Stimulated activated CD4-positive, alpha-beta T cell treated with anti-CD3 and anti-CD28 coated beads, Interleukin-15, amount 100 ng/mL, for 24 hours (primary cell): ENCODE data around the gene RPS6KL1.
A peak's percentile ranks its signal among the peaks of the same experiment; 100 is the strongest.

Experiments
- DNase-seq: peaks from one replicate; pipeline ENCODE4 v3.0.0-alpha.2; 2020

The RPS6KL1 gene

GRCh38 chr14:74911221-74911620, 11.8 kb downstream of the RPS6KL1 start:
- DNase-seq = no peak

DNA sequence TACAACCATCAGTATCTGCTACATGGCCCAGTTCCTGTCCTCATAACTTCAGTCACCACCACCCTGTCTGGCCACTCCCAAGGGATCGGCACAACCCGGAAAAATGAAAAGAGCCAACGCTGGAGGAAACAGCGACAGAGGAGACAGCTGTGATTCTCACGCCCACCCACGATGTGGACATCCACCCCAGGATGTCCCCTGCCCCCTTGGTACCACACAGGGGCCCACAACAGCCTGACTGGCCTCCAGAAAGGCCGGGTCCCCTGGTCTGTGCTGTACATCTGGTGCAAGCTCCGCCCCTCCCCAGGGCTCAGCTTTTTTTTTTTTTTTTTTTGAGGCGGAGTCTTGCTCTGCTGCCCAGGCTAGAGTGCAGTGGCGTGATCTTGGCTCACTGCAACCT, 12.5 kb downstream of the RPS6KL1 start:
- DNase-seq = no peak

DNA sequence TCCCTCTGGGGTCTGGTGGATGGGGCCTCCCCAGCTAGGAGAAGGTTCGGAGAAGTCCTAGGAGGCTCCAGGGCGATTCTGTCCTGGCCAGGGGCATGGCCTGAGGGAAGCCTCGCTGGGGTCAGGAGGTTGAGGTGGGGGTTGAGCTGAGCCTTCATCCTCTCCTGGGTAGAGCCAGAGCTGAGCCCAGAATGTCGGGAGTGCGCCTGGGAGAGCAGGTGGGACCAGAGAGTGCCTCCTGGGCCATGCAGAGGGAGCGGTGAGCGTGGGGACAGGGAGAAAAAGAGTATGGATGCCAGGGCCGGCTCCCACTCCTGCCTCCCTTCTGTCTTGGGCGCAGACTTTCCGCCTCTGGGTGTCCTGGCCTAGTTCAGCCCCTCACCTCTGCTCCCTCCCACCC, 13.1 kb downstream of the RPS6KL1 start:
- DNase-seq = no peak

GRCh38 chr14:74909501-74909900, 13.6 kb downstream of the RPS6KL1 start:
- no peak for DNase-seq

- DNase-seq = no peak
Observed at GRCh38 chr14:74908861-74909341, 14.2 kb downstream of the RPS6KL1 start.

DNA sequence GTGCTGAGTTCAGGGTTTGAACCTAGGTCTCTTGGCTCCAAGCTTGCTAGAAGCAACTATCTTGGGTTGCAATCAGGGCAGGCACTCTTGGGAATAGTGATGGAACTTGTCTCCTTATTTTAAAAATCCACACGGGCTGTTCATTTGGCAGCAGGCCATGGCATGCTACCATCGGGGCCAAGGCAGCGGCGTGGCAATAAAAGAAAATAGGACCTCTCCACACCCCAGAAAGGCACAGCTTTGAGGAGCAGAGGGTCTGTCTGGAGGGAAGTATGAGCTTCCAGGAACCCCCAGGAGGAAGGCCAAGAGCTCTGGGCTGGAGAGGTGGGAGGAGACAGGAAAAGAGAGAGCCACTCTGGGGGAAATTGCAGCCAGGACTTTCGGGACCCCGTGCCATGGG, 15.3 kb downstream of the RPS6KL1 start:
- no peak for DNase-seq

- no peak for DNase-seq
Observed at GRCh38 chr14:74906925-74907521, 16.0 kb downstream of the RPS6KL1 start.

GRCh38 chr14:74905595-74906142, 17.4 kb downstream of the RPS6KL1 start:
- peak; percentile 86 for DNase-seq

DNA sequence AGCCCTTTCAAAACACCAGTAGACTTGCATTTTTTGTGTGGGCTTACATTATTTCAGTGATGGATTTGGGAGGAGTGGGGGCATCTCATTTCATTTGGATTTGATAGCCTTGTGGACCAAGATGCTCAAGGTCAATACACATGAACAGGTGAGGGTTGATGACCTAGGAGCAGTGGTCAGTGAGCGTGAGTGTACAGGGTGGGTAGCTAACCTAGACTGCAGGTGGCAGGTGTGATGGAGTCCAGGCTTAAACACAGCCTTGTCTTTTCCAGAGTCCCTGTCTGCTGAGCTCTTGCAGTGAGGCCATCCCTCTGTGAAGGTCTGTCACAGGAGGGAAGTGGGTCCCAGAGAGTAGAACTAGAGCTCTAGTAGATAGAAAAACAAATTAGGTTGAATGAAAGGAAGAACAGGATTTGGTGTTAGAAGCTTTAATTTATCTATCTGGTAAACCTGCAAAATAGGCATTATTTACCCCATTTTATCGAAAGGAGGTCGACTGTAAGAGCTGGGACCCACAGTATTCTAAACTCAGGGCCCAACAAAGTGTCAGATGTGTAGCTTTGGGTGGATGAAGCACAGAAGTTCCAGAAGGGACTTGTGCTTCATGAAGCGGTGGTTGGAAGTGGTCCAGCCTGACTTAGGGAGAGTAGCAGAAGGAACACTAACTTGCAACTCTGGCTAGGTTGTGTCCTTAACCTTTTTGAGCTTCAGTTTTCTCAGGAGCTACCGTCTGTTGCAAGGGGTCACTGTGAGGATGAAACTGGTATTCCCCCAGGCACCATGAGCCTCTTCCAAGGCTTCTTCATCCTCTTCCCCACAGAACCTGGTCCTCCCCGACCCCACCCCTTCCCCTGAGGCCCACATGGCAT, 18.2 kb downstream of the RPS6KL1 start:
- no peak for DNase-seq

DNA sequence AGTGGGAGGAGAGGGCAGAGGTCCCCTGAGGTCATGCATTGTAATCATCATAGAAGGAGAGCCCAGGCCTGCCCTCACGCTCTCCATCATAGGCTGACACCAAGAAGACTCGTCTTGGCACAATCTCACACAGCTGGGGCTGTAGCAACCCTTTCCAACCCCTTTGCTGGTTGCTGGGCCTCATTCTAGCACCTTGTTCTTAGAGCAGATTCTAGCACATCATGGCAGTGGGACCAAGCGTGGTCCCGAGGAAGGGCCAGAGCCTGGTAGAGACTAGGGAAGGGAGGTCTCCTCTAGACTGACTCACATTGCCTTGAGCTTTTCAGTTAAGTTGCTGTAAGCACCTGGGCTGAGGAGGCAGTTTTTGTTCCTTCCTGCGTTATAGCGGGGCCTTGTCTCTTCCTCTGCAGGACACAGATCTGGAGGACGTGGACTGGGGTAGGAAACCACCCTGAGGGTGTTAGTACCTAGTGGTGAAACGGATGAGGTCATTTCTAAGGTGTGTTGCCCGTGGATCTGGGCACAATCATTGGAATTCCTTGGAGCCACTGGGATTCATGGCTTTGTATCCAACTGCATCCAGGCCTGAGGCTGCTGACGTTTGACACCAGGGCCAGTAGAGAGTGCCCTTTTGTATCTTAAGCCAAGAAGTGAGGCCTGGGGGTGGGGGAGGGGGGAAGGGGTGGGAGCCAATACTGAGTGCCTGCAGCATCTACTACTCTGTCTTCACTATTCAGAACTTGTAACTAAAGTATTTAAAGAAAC, 19.9 kb downstream of the RPS6KL1 start:
- DNase-seq = no peak

DNA sequence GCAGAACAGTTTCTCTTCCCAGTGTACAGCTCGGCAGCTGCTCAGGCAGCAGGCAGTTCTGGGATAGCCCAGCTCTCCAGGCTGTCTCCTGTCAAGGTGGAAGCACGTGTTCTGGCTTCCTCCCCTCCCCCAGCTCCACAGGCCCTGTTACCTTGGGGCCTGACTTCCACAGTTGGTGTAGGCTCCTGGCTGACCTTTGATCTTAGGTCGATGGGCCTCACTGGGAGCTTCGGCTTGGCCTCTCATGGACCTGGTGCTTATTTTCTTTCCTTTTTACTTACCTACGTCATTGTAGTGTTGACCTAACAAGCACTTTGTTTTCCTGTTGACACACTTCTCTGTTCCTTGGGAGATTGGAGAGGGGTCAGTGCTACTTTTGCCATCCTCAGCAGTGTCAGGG, 24.4 kb downstream of the RPS6KL1 start:
- no peak for DNase-seq

- DNase-seq = no peak
Observed at GRCh38 chr14:74898083-74898482, 25.0 kb downstream of the RPS6KL1 start.

DNA sequence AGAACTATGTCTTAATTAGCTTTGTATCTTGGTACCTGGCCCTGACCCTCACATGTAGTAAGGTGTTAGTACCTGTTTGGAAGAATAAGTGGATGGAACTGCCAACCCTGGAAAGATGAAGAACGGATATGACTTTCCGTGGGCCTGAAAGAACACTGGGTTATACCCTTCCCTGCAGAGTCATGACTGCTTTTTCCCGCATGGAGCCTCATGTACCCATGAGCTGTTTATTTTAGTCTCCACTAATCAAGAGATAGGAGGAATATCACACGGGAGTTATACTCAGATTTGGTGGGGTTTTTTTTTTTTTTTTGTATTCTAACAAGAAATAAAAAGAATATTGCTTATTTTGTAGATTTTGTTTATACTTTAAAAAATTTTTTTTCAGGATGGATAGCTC, 25.4 kb downstream of the RPS6KL1 start:
- no peak for DNase-seq

DNA sequence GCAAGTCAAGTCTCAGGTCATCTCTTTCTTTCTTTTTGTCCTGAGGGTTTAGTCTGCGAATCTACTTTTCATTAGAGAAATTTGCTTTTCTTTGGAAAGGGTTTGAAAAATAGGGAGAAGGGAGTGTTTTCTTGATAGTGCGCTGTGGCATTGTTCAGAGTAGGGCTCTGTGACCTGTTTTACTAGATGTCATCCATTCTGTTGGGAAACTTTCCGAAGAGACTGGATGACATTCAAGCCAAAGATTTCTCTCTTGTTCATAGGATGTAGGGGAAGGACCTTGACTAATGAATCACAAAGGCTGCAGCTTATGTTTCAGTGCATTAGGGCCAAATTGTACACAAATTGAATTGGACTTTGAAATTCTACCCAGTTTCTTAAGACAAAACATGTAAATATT, 26.7 kb downstream of the RPS6KL1 start:
- DNase-seq = no peak

DNA sequence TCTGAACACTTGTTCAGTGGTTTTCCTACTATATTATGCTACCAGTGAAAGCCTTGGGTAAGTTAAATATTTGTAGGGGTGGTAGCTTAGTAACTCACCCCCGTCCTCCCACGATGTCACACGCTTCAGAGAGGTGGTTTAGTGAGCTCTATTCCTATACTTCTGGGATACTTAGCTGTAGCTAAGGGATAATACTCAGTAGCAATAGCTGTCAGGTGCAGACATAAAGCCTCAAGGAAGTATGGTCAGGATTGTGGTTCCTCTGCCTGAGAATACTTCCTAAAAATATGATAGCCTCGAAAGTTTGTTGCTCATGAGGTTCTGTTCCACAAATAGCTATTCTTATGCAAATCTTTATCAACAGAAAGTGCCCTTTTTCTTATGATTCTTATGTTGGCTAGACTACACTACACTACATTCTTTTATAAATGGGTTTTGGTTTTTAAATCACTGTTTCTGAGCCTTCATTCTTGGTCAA, 29.4 kb downstream of the RPS6KL1 start:
- no peak for DNase-seq

- no peak for DNase-seq
Observed at GRCh38 chr14:74892745-74893144, 30.3 kb downstream of the RPS6KL1 start.

DNA sequence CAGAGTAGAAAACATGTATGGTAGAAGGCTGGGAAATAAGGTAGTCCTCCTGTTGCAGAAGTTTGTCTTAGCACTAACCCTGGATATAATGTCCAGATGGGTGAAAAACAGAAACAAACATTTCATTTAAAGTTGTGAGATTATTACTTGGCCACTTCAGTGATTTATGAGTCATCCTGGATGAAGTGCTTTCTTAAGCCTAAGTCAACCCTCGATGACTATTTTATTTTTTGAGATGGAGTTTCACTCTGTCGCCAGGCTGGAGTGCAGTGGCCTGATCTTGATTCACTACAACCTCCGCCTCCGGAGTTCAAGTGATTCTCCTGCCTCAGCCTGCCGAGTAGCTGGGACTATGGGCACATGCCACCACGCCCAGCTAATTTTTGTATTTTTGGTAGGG, 31.2 kb downstream of the RPS6KL1 start:
- DNase-seq = no peak

GRCh38 chr14:74890262-74890661, 32.8 kb downstream of the RPS6KL1 start:
- DNase-seq = no peak

- DNase-seq = no peak
Observed at GRCh38 chr14:74888164-74889158, 34.6 kb downstream of the RPS6KL1 start.

GRCh38 chr14:74886001-74886400, 37.1 kb downstream of the RPS6KL1 start:
- DNase-seq = no peak

GRCh38 chr14:74882103-74882920, 40.7 kb downstream of the RPS6KL1 start:
- DNase-seq = peak; percentile 64
